Astrocyte (in vitro differentiated cells and primary cell): ENCODE measurements around the gene STAT3.

ENCODE experiments used
- CTCF ChIP-seq: IDR thresholded peaks from 2 replicates; pipeline ENCODE4 v1.5.1; 2011; ENCODE audit warnings: low read depth, mild to moderate bottlenecking, inconsistent platforms, low read length, moderate library complexity; ENCODE audit not compliant: insufficient read depth
- EZH2 ChIP-seq: IDR thresholded peaks from 2 replicates; pipeline ENCODE4 v1.6.1; 2012; ENCODE audit warnings: mild to moderate bottlenecking, low read length, inconsistent platforms; ENCODE audit not compliant: insufficient read depth

- TF ChIP-seq CTCF = no peak
- no peak for TF ChIP-seq EZH2
Observed at GRCh38 chr17:42422412-42422957, 34.2 kb upstream of the STAT3 start.
